HCT116 (cell line): Measurements from ENCODE around the gene SERTAD2. TPM values are rescaled to one million over a fixed set of nuclear protein-coding genes. Genes with fewer than 3 reads are reported as not detected.

ENCODE experiments used
- ATAC-seq: fragments of 200-7000 bp; cut with Tn5 transposase; 2 replicates; pipeline ENCODE4 v1.9.1; 2020; ENCODE audit warnings: mild to moderate bottlenecking, moderate library complexity
- BruUV-seq: library from RNA; stranded (reverse); fragments of 400-500 nt; replicated peaks from 2 replicates; lab custom pipeline; 2021; lab: Mats Ljungman, UMichigan
- CTCF ChIA-PET: fragments of 300-600 bp; sonication (Branson Sonifier 250); formaldehyde crosslinking; loops from one replicate; lab custom pipeline; 2021; ENCODE audit warnings: antibody characterized with exemption; lab: Charles Lee
- POLR2A ChIA-PET: fragments of 300-600, 350-600 bp; sonication (Branson Sonifier 250); formaldehyde crosslinking; loops from one replicate; lab custom pipeline; 2021; ENCODE audit warnings: antibody characterized with exemption; lab: Charles Lee
- RAD21 ChIA-PET, 2 experiments: fragments of 300-600 bp; sonication (Branson Sonifier 250); formaldehyde crosslinking; loops; one replicate each; lab custom pipeline; 2023; ENCODE audit warnings: low total read pairs in 2 of 2; ENCODE audit not compliant: uncharacterized antibody in 2 of 2, unreplicated experiment in 2 of 2, low non-redundant PET in 1 of 2; lab: Charles Lee
- DNase-seq: peaks from one replicate; pipeline ENCODE4 v3.0.0-alpha.2; 2010; ENCODE audit warnings: low read depth, low spot score
- H2AFZ ChIP-seq: fragments of 200-600 bp; shearing (Covaris generic), sonication (generic); 2 replicates; pipeline ENCODE4 v1.6.1; 2017; ENCODE audit warnings: low read depth, mixed run types, mixed read lengths, antibody characterized with exemption, low read length; ENCODE audit not compliant: poor library complexity, severe bottlenecking
- H3K27ac ChIP-seq: 2 replicates; pipeline ENCODE4 v1.5.1; 2012; ENCODE audit warnings: low read depth, low read length
- H3K27me3 ChIP-seq: fragments of 200-600 bp; sonication (generic); 2 replicates; pipeline ENCODE4 v1.6.1; 2016; ENCODE audit warnings: mixed run types, low read length, mixed read lengths; ENCODE audit not compliant: insufficient read depth
- H3K36me3 ChIP-seq, 2 experiments: fragments of 200-500 bp in 1 of 2; fragments of 200-600 bp in 1 of 2; sonication (Bioruptor generic) in 1 of 2; sonication (generic) in 1 of 2; 2 replicates each; pipeline versions ENCODE4 v1.5.1 to v1.6.1; 2014 to 2016; ENCODE audit warnings: low read length in 2 of 2, inconsistent platforms in 1 of 2, mixed read lengths in 1 of 2, mixed run types in 1 of 2; ENCODE audit not compliant: insufficient read depth in 2 of 2, control insufficient read depth in 1 of 2
- H3K4me1 ChIP-seq, 2 experiments: fragments of 200-600 bp in 1 of 2; sonication (generic) in 1 of 2; 2 replicates each; pipeline versions ENCODE4 v1.5.1 to v1.6.1; 2012 to 2017; ENCODE audit warnings: low read length in 2 of 2, inconsistent platforms in 1 of 2, mild to moderate bottlenecking in 1 of 2, mixed read lengths in 1 of 2, mixed run types in 1 of 2, moderate library complexity in 1 of 2; ENCODE audit not compliant: insufficient read depth in 2 of 2, control insufficient read depth in 1 of 2
- H3K4me2 ChIP-seq: fragments of 200-600 bp; sonication (generic); 2 replicates; pipeline ENCODE4 v1.6.1; 2017; ENCODE audit warnings: mixed run types, low read length, mixed read lengths
- H3K4me3 ChIP-seq, 2 experiments: fragments of 200-600 bp in 1 of 2; sonication (generic) in 1 of 2; replicated peaks in 1 of 2; 2 replicates each; pipeline ENCODE4 v1.5.1; 2011 to 2016; ENCODE audit warnings: low read length in 2 of 2, control low read depth in 1 of 2, low read depth in 1 of 2, mild to moderate bottlenecking in 1 of 2, mixed read lengths in 1 of 2, mixed run types in 1 of 2
- H3K79me2 ChIP-seq: fragments of 200-600 bp; sonication (generic); 2 replicates; pipeline ENCODE4 v1.6.1; 2017; ENCODE audit warnings: mild to moderate bottlenecking, mixed run types, low read length, moderate library complexity, mixed read lengths; ENCODE audit not compliant: insufficient read depth
- H3K9ac ChIP-seq: fragments of 200-600 bp; sonication (generic); 2 replicates; pipeline ENCODE4 v1.6.1; 2016; ENCODE audit warnings: low read length, mixed read lengths
- H3K9me2 ChIP-seq: fragments of 200-600 bp; sonication (generic), shearing (Covaris generic); 2 replicates; pipeline ENCODE4 v1.6.1; 2017; ENCODE audit warnings: mixed run types, mild to moderate bottlenecking, moderate library complexity; ENCODE audit not compliant: insufficient read depth
- H3K9me3 ChIP-seq, 2 experiments: fragments of 200-500 bp in 1 of 2; fragments of 200-600 bp in 1 of 2; sonication (Bioruptor generic) in 1 of 2; sonication (generic) in 1 of 2; 2 replicates each; pipeline ENCODE4 v1.6.1; 2014 to 2017; ENCODE audit warnings: low read length in 2 of 2, mixed read lengths in 2 of 2, inconsistent platforms in 1 of 2, low read depth in 1 of 2, mild to moderate bottlenecking in 1 of 2, mixed run types in 1 of 2, moderate library complexity in 1 of 2; ENCODE audit not compliant: control insufficient read depth in 1 of 2, insufficient read depth in 1 of 2
- H4K20me1 ChIP-seq: fragments of 200-600 bp; sonication (generic), shearing (Covaris generic); 2 replicates; pipeline ENCODE4 v1.6.1; 2017; ENCODE audit warnings: mixed run types, mild to moderate bottlenecking, moderate library complexity; ENCODE audit not compliant: insufficient read depth
- CBX3 ChIP-seq: IDR thresholded peaks from 2 replicates; pipeline ENCODE4 v1.6.1; 2012; ENCODE audit warnings: low read depth
- CEBPB ChIP-seq: IDR thresholded peaks from 2 replicates; pipeline ENCODE4 v1.6.1; 2012; ENCODE audit warnings: low read depth
- ELF1 ChIP-seq: IDR thresholded peaks from 2 replicates; pipeline ENCODE4 v1.6.1; 2012; ENCODE audit warnings: low read depth, borderline replicate concordance
- EZH2 ChIP-seq: fragments of 200-600 bp; sonication (generic); IDR thresholded peaks from 2 replicates; pipeline ENCODE4 v1.6.1; 2017; ENCODE audit warnings: antibody characterized with exemption, mixed run types
- POLR2A ChIP-seq: IDR thresholded peaks from 2 replicates; pipeline ENCODE4 v1.7.0; 2011; ENCODE audit warnings: borderline replicate concordance; ENCODE audit not compliant: insufficient read depth, insufficient read length; ENCODE audit errors: extremely low read depth
- SP1 ChIP-seq: IDR thresholded peaks from 2 replicates; pipeline ENCODE4 v1.6.1; 2012; ENCODE audit warnings: low read depth
- SRF ChIP-seq: IDR thresholded peaks from 2 replicates; pipeline ENCODE4 v1.6.1; 2012; ENCODE audit warnings: low read depth
- ZFX ChIP-seq: fragments of 450-650 bp; IDR thresholded peaks from 2 replicates; pipeline ENCODE4 v1.6.1; 2017
- intact Hi-C: fragments of 100-400 bp; cut with micrococcal nuclease; formaldehyde crosslinking; loops from 2 replicates; pipeline ENCODE4 v1.10.0; 2022
- total RNA-seq: library from RNA; stranded (reverse); gene quantifications from one replicate; pipeline ENCODE4 v1.2.1, GENCODE V29; 2021; ENCODE audit not compliant: unreplicated experiment
- TF ChIP-seq, protein P1 (sequence below): IDR thresholded peaks from 2 replicates; pipeline ENCODE4 v1.6.1; 2012; ENCODE audit warnings: low read depth
- TF ChIP-seq, protein P2 (sequence below): IDR thresholded peaks from 2 replicates; pipeline ENCODE4 v1.6.1; 2011; ENCODE audit warnings: mild to moderate bottlenecking, low read length, moderate library complexity; ENCODE audit not compliant: insufficient replicate concordance; ENCODE audit errors: extremely low read depth

The SERTAD2 gene
- total RNA-seq, 1 experiment from 2014 or later, result 80.1 TPM

DNA sequence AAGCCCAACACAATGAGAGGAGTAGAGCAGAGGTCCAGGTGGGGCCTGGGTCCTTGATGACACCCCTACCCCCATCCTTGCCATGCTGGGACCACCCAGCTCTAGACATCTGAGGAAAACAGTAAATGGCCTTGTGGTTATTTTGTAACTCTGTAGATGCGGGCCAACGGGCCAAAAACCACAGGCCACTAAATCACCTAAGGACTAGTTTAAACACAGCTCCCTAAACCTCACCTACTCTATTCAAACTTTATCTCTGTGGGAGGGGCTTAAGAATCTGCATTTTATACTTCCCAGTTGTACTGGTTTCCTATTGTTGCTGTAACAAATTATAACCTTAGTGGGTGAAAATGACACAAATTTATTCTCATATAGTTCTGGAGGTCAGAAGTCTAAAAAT, 19.0 kb upstream of the SERTAD2 start:
- DNase-seq (no peak), ATAC-seq (no peak)
- CTCF ChIA-PET, result no interaction called here
- H3K9ac ChIP-seq, result no peak overlapping the region
- no peak overlapping the region for H3K27ac ChIP-seq
- H3K79me2 ChIP-seq, result no peaks in the 10 kb centered on the region; the same call in 1 of the 2 replicates
- peaks cover 0 to 11% of the 10 kb centered on the region in 2 experiments; a peak in 2 of 4 replicates for H3K4me1 ChIP-seq
- RAD21 ChIA-PET, result interaction anchor here in 1 of 2 experiments (0.7 kb wide), 1 partner anchor 106 kb away, joined by 4 read pairs; no protein-coding TSS in a partner anchor
- H4K20me1 ChIP-seq, result no peaks in the 10 kb centered on the region
- no peak overlapping the region for H3K4me3 ChIP-seq
- TF ChIP-seq, protein P1, sequence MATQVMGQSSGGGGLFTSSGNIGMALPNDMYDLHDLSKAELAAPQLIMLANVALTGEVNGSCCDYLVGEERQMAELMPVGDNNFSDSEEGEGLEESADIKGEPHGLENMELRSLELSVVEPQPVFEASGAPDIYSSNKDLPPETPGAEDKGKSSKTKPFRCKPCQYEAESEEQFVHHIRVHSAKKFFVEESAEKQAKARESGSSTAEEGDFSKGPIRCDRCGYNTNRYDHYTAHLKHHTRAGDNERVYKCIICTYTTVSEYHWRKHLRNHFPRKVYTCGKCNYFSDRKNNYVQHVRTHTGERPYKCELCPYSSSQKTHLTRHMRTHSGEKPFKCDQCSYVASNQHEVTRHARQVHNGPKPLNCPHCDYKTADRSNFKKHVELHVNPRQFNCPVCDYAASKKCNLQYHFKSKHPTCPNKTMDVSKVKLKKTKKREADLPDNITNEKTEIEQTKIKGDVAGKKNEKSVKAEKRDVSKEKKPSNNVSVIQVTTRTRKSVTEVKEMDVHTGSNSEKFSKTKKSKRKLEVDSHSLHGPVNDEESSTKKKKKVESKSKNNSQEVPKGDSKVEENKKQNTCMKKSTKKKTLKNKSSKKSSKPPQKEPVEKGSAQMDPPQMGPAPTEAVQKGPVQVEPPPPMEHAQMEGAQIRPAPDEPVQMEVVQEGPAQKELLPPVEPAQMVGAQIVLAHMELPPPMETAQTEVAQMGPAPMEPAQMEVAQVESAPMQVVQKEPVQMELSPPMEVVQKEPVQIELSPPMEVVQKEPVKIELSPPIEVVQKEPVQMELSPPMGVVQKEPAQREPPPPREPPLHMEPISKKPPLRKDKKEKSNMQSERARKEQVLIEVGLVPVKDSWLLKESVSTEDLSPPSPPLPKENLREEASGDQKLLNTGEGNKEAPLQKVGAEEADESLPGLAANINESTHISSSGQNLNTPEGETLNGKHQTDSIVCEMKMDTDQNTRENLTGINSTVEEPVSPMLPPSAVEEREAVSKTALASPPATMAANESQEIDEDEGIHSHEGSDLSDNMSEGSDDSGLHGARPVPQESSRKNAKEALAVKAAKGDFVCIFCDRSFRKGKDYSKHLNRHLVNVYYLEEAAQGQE, result no peak
- TF ChIP-seq CBX3, result no peak
- no peak for TF ChIP-seq ELF1
- no peak for TF ChIP-seq SP1
- TF ChIP-seq EZH2, result no peak
- TF ChIP-seq CEBPB, result no peak
- no peak for TF ChIP-seq ZFX
- TF ChIP-seq SRF, result no peak
- TF ChIP-seq, protein P2, sequence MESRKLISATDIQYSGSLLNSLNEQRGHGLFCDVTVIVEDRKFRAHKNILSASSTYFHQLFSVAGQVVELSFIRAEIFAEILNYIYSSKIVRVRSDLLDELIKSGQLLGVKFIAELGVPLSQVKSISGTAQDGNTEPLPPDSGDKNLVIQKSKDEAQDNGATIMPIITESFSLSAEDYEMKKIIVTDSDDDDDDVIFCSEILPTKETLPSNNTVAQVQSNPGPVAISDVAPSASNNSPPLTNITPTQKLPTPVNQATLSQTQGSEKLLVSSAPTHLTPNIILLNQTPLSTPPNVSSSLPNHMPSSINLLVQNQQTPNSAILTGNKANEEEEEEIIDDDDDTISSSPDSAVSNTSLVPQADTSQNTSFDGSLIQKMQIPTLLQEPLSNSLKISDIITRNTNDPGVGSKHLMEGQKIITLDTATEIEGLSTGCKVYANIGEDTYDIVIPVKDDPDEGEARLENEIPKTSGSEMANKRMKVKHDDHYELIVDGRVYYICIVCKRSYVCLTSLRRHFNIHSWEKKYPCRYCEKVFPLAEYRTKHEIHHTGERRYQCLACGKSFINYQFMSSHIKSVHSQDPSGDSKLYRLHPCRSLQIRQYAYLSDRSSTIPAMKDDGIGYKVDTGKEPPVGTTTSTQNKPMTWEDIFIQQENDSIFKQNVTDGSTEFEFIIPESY, result no peak
- TF ChIP-seq POLR2A, result no peak
- H3K9me2 ChIP-seq, result no peaks in the 10 kb centered on the region
- no peaks in the 10 kb centered on the region for H3K9me3 ChIP-seq
- intact Hi-C loops, result no loop called here
- H3K4me2 ChIP-seq, result no peak overlapping the region
- H3K27me3 ChIP-seq, result no peaks in the 10 kb centered on the region
- no peak overlapping the region for H2AFZ ChIP-seq
- POLR2A ChIA-PET, result no interaction called here
- no TSS peak for BruUV-seq
- no peaks in the 10 kb centered on the region for H3K36me3 ChIP-seq
